GM10248 (cell line): ENCODE measurements around the gene OR1J2.

Experiments used
- CTCF ChIA-PET: fragments of 300-600 bp; sonication (Branson Sonifier 250); formaldehyde crosslinking; extraction: SDS; loops from one replicate; lab custom pipeline; 2021; ENCODE audit warnings: antibody characterized with exemption; lab: Yijun Ruan, JAX
- POLR2A ChIA-PET: fragments of 350-650 bp; sonication (Branson Sonifier 250); formaldehyde crosslinking; extraction: SDS; loops from one replicate; lab custom pipeline; 2020; ENCODE audit warnings: antibody characterized with exemption; lab: Yijun Ruan, JAX
- DNase-seq: peaks from one replicate; pipeline ENCODE4 v3.0.0; 2012; ENCODE audit errors: extremely low spot score
- TF ChIP-seq, protein P1 (sequence below): IDR thresholded peaks from 2 replicates; pipeline ENCODE4 v1.5.1; 2012; ENCODE audit warnings: mild to moderate bottlenecking, low read depth; ENCODE audit errors: extremely low read depth, missing control alignments, control extremely low read depth

The OR1J2 gene

DNA sequence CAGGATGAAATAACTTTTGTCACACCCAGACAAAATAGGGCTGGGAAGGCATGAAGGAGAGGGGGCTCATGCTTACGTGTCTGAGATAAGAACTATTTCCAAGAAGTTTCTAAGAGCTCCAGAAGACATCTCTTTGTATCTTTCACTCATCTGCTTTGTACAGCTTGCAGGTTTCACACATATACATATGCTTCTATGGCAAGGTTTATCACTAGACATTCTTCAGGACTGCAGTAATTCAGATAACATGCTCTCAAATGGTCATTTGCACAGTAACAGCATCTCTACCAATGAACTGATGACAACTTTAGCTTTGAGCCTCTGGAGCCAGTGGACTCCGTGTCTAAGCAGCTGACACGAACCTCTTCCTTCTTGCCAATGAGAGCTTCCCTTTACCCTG lies 36.0 kb upstream of the OR1J2 start:
- TF ChIP-seq, protein P1, sequence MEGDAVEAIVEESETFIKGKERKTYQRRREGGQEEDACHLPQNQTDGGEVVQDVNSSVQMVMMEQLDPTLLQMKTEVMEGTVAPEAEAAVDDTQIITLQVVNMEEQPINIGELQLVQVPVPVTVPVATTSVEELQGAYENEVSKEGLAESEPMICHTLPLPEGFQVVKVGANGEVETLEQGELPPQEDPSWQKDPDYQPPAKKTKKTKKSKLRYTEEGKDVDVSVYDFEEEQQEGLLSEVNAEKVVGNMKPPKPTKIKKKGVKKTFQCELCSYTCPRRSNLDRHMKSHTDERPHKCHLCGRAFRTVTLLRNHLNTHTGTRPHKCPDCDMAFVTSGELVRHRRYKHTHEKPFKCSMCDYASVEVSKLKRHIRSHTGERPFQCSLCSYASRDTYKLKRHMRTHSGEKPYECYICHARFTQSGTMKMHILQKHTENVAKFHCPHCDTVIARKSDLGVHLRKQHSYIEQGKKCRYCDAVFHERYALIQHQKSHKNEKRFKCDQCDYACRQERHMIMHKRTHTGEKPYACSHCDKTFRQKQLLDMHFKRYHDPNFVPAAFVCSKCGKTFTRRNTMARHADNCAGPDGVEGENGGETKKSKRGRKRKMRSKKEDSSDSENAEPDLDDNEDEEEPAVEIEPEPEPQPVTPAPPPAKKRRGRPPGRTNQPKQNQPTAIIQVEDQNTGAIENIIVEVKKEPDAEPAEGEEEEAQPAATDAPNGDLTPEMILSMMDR: no peak
- no peak for DNase-seq
- POLR2A ChIA-PET: no interaction called here
- CTCF ChIA-PET: interaction anchor here (2.0 to 2.9 kb wide), 2 partner anchors 9 to 24 kb away, joined by 5 to 9 read pairs; no protein-coding TSS in a partner anchor

DNA sequence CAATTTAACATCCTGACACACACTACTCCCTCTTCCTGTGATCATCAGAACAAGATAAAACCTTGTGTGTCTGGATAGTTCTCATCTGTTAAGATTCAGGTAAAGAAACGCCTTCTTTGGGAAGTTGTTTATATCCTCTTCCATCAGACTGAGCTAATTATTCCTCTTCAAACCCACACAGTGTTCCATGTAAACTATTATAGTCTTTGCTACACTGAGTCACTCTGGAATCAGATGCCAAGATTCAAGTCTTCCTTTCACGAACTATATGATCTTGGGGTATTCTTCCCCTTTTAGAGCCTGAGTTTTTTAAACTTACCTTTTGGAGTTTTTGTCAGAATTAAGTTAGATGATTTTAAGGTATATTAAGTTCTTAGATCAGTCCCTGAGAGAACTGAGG lies 34.9 kb upstream of the OR1J2 start:
- no peak for DNase-seq
- CTCF ChIA-PET: interaction anchor here (0.7 to 2.9 kb wide), 4 partner anchors 10 to 879 kb away, joined by 3 to 9 read pairs (median 4); no protein-coding TSS in a partner anchor
- POLR2A ChIA-PET: no interaction called here
- TF ChIP-seq, protein P1: no peak

DNA sequence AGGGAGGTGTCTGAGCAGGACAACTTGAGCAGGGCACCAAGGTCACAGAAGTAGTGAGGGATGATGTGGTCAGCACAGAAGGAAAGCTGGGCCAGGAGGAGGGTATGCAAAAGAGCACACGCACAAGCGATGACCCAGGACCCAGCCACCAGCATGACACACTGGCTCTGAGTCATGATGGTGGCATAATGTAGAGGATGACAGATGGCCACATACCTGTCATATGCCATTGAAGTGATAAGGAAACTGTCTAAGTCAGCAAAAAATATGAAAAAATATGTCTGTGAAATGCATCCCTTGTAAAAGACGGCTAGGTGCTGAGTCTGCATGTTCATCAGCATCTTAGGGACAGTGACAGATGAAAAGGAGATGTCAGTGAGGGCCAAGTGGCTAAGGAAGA lies 33.3 kb upstream of the OR1J2 start:
- POLR2A ChIA-PET: no interaction called here

DNA sequence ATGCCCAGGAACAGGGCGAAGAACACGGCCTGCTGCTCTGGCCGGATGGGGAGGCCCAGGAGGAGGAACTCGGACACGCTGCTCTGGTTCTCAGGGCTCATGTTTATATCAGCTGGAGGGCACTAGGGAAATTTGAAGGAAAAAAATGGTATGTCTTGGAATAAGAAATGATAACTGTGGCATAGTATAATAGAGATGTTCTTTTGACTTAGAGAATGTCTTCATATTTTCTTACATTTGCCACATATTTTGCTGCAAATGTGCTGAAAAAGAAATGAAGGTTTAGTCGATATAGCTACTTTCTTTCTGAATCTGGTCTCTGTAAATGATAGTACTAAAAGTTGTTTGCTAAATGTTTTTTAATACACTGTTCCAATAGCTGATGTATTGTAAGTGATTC lies 32.8 kb upstream of the OR1J2 start, which contains the start of gene OR1J1:
Gene OR1J1 (minus strand): TSS at position 101 of the 400 bp plus-strand sequence. CDS start 0 bp downstream, at position 101.
- ChIA-PET POLR2A (no interaction called here), CTCF (interaction anchor here (1.1 kb wide), 1 partner anchor 14 kb away, joined by 3 read pairs; no protein-coding TSS in a partner anchor)
- DNase-seq: no peak
- TF ChIP-seq, protein P1: no peak

More for the DNA sequence above, 33.3 kb upstream of the OR1J2 start:
- no peak for DNase-seq
- CTCF ChIA-PET: interaction anchor here (1.1 kb wide), 1 partner anchor 13 kb away, joined by 3 read pairs; no protein-coding TSS in a partner anchor
- TF ChIP-seq, protein P1: no peak

DNA sequence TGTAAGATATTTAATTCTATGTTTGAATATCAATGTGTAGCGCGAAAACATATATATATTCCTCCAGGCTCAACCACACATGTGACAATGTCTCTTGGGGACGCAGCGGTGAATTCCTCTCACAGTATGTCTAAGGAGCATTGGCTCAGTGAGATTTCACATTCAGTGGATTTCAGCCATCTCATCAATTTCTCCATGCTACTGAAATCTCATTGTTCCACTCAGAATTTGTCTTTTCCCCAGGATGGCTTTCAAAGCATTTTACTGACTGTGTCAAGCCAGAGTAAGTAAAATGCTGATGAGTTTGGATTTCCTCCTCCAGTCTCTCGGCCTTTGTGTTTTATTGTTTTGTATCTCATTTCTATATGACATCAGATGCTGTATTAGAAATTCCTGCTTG lies 31.5 kb upstream of the OR1J2 start:
- ChIA-PET CTCF (interaction anchor here (1.0 to 1.9 kb wide), 5 partner anchors 7 to 330 kb away, joined by 3 to 9 read pairs (median 4); no protein-coding TSS in a partner anchor), POLR2A (no interaction called here)
- DNase-seq: no peak
- TF ChIP-seq, protein P1: no peak

DNA sequence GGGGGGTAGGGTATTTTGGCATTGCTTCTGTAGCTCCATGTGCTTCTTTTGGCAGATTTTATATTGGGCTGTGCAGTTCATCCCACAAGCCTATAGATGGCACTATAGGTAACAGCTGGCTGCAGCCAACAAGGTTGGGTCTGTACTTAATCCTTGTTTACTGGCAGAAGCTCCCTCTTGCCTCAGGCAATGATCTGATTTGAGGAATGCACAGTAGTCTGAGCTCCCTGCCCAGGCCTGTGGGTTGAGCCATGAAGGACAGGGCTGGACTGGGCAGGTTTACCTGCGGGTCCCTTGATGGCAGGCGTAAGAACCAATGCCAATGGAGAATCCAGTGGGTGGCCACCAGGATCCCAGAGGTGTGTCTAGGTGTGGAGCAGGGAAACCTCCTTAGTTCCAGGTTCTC lies 11.7 kb upstream of the OR1J2 start:
- POLR2A ChIA-PET: no interaction called here

More for the DNA sequence above, 11.7 kb upstream of the OR1J2 start:
- DNase-seq: peak; percentile 35
- CTCF ChIA-PET: interaction anchor here (0.6 to 3.2 kb wide), 28 partner anchors 9 to 862 kb away, joined by 3 to 23 read pairs (median 4); partner anchors contain the start of genes OR1J2 and OR1N1
- TF ChIP-seq, protein P1: peak; percentile 69
